GM18861 (cell line): Measurements from ENCODE around the gene PSMA1.
"Not testable (repeated sequence)": the region's sequence is repeated elsewhere in the genome, so short reads cannot be mapped to it uniquely, and the experiment has no call there.

Experiments used
- ATAC-seq: cut with Tn5 transposase; IDR thresholded peaks from one replicate; pipeline ENCODE4 v1.9.1; 2021; ENCODE audit not compliant: unreplicated experiment

The PSMA1 gene

GRCh38 chr11:14535166-14535565 lies 15.0 kb upstream of the PSMA1 start:
- not testable (repeated sequence) for ATAC-seq

GRCh38 chr11:14529951-14530350 lies 9.8 kb upstream of the PSMA1 start:
- ATAC-seq, result peak; percentile 48

- no peak for ATAC-seq
Measured at GRCh38 chr11:14529321-14529720, 9.1 kb upstream of the PSMA1 start.

GRCh38 chr11:14522801-14523200 lies 2.6 kb upstream of the PSMA1 start:
- ATAC-seq, result no peak

- ATAC-seq, result no peak
Measured at GRCh38 chr11:14522245-14522644, 2.1 kb upstream of the PSMA1 start.

GRCh38 chr11:14520747-14521151 lies 563 bp upstream of the PSMA1 start:
- ATAC-seq, result no peak

GRCh38 chr11:14519597-14519916 lies 629 bp downstream of the PSMA1 start:
- no peak for ATAC-seq

- no peak for ATAC-seq
Measured at GRCh38 chr11:14518820-14519219, 1.4 kb downstream of the PSMA1 start.

GRCh38 chr11:14513800-14514199 lies 6.4 kb downstream of the PSMA1 start:
- ATAC-seq, result no peak

GRCh38 chr11:14506532-14506931 lies 13.7 kb downstream of the PSMA1 start:
- ATAC-seq, result no peak

GRCh38 chr11:14503023-14503422 lies 17.2 kb downstream of the PSMA1 start:
- no peak for ATAC-seq

GRCh38 chr11:14502039-14502438 lies 18.1 kb downstream of the PSMA1 start:
- ATAC-seq, result no peak

GRCh38 chr11:14500181-14500651 lies 20.0 kb downstream of the PSMA1 start:
- peak; percentile 25 for ATAC-seq

- ATAC-seq, result peak; percentile 75
Measured at GRCh38 chr11:14499560-14500180, 20.5 kb downstream of the PSMA1 start, which contains the start of gene COPB1. COPB1 (minus strand) TSS chr11:14499811; CDS start chr11:14498928, 883 bp downstream.

- no peak for ATAC-seq
Measured at GRCh38 chr11:14499178-14499559, 21.0 kb downstream of the PSMA1 start.

GRCh38 chr11:14480716-14481115 lies 39.5 kb downstream of the PSMA1 start:
- ATAC-seq, result no peak

- ATAC-seq, result no peak
Measured at GRCh38 chr11:14471127-14471526, 49.1 kb downstream of the PSMA1 start.

GRCh38 chr11:14463623-14464022 lies 56.6 kb downstream of the PSMA1 start:
- ATAC-seq, result no peak

GRCh38 chr11:14460147-14460546 lies 60.0 kb downstream of the PSMA1 start:
- no peak for ATAC-seq

GRCh38 chr11:14458377-14458776 lies 61.8 kb downstream of the PSMA1 start:
- no peak for ATAC-seq

GRCh38 chr11:14455648-14456430 lies 64.3 kb downstream of the PSMA1 start:
- no peak for ATAC-seq
